CD4-positive, CD25-positive, alpha-beta regulatory T cell (primary cell): ENCODE measurements around the gene FNIP1. TPM values are rescaled to one million over a fixed set of nuclear protein-coding genes. Genes with fewer than 3 reads are reported as not detected.

Source experiments
- ATAC-seq, 2 donors: fragments of 150-1000 bp; cut with Tn5 transposase; one replicate each; pipeline ENCODE4 v1.10.0; 2021; ENCODE audit warnings: low read depth in 2 of 2, moderate number of reproducible peaks in 2 of 2, moderate library complexity in 1 of 2
- DNase-seq, 3 donors: peaks; one replicate each; pipeline versions ENCODE4 v3.0.0 to v3.0.0-alpha.2; 2012 to 2022; ENCODE audit warnings: mixed read lengths in 1 of 3
- H3K27ac ChIP-seq: one replicate; pipeline ENCODE4 v1.7.0; 2013; ENCODE audit warnings: mild to moderate bottlenecking, low read length; ENCODE audit not compliant: insufficient read depth, poor library complexity, severe bottlenecking
- H3K27me3 ChIP-seq: one replicate; pipeline ENCODE4 v1.7.0; 2013; ENCODE audit warnings: low read length; ENCODE audit not compliant: control insufficient read depth, insufficient read depth
- H3K36me3 ChIP-seq: one replicate; pipeline ENCODE4 v1.7.0; 2013; ENCODE audit warnings: mild to moderate bottlenecking, low read length, moderate library complexity; ENCODE audit not compliant: control insufficient read depth, insufficient read depth
- H3K4me1 ChIP-seq: 2 replicates; pipeline ENCODE4 v1.7.0; 2013; ENCODE audit warnings: mild to moderate bottlenecking, low read length; ENCODE audit not compliant: insufficient read depth, control insufficient read depth, poor library complexity, severe bottlenecking
- H3K4me3 ChIP-seq: one replicate; pipeline ENCODE4 v1.7.0; 2013; ENCODE audit warnings: low read depth, mild to moderate bottlenecking, low read length, moderate library complexity
- H3K9me3 ChIP-seq, 2 experiments: 1 replicate in 1 of 2; 2 replicates in 1 of 2; pipeline ENCODE4 v1.7.0; 2013; ENCODE audit warnings: low read length in 2 of 2, mild to moderate bottlenecking in 1 of 2, moderate library complexity in 1 of 2; ENCODE audit not compliant: control insufficient read depth in 2 of 2
- H3K27ac Mint-ChIP-seq, 3 donors: one replicate each; pipeline ENCODE4 v1.8.0; 2020 to 2022; ENCODE audit warnings: mild to moderate bottlenecking in 3 of 3, mixed read lengths in 3 of 3, moderate library complexity in 2 of 3
- H3K27me3 Mint-ChIP-seq: one replicate; pipeline ENCODE4 v1.8.0; 2022; ENCODE audit warnings: mild to moderate bottlenecking, mixed read lengths
- H3K36me3 Mint-ChIP-seq: one replicate; pipeline ENCODE4 v1.8.0; 2020; ENCODE audit warnings: mixed read lengths
- H3K4me1 Mint-ChIP-seq, 4 donors: one replicate each; pipeline ENCODE4 v1.8.0; 2020 to 2022; ENCODE audit warnings: mixed read lengths in 4 of 4, mild to moderate bottlenecking in 1 of 4
- H3K4me3 Mint-ChIP-seq, 4 donors: one replicate each; pipeline ENCODE4 v1.8.0; 2020 to 2022; ENCODE audit warnings: mild to moderate bottlenecking in 4 of 4, mixed read lengths in 4 of 4, moderate library complexity in 3 of 4
- H3K9me3 Mint-ChIP-seq, 7 donors: one replicate each; pipeline ENCODE4 v1.8.0; 2020 to 2022; ENCODE audit warnings: mixed read lengths in 7 of 7, mild to moderate bottlenecking in 3 of 7, moderate library complexity in 2 of 7
- polyA plus RNA-seq, 4 donors: library from polyadenylated mRNA; unstranded; fragments of 300-500 nt; fragmentation: Illumina TruSeq; gene quantifications; one replicate each; pipeline ENCODE4 v1.2.3, GENCODE V29; 2021
- total RNA-seq: library from RNA; stranded (reverse); gene quantifications from one replicate; pipeline ENCODE4 v1.2.3, GENCODE V29; 2022

FNIP1 gene
- total and polyA plus RNA-seq, 5 donors from 2014 or later: 10.0 to 33.2 (median 14.1) TPM

GRCh38 chr5:131664929-131665328 lies 131.9 kb downstream of the FNIP1 start:
- H3K9me3 ChIP-seq: peaks cover 0 to 9% of the 10 kb centered on the region in 2 experiments
- H3K36me3 ChIP-seq: peaks cover 24% of the 10 kb centered on the region
- no peaks in the 10 kb centered on the region for H3K4me1 ChIP-seq
- ATAC-seq: no peak
- no peaks in the 10 kb centered on the region for H3K27me3 ChIP-seq
- H3K27me3 Mint-ChIP-seq: no peaks in the 10 kb centered on the region
- peaks cover 0 to 4% (median 4%) of the 10 kb centered on the region in 4 donors for H3K4me1 Mint-ChIP-seq
- no peak for DNase-seq
- peaks cover 0 to 6% (median 0%) of the 10 kb centered on the region in 7 donors for H3K9me3 Mint-ChIP-seq
- H3K27ac Mint-ChIP-seq: no peak overlapping the region
- no peak overlapping the region for H3K4me3 Mint-ChIP-seq
- no peak overlapping the region for H3K27ac ChIP-seq
- no peak overlapping the region for H3K4me3 ChIP-seq
- H3K36me3 Mint-ChIP-seq: peaks cover 48% of the 10 kb centered on the region

- DNase-seq (no peak), ATAC-seq (no peak)
- Histone ChIP-seq H3K9me3 (peaks cover 0 to 9% of the 10 kb centered on the region in 2 experiments), H3K27ac (no peak overlapping the region), H3K27me3 (no peaks in the 10 kb centered on the region), H3K4me3 (no peak overlapping the region), H3K36me3 (peaks cover 29% of the 10 kb centered on the region), H3K4me1 (no peaks in the 10 kb centered on the region)
- no peaks in the 10 kb centered on the region for H3K27me3 Mint-ChIP-seq
- H3K4me1 Mint-ChIP-seq: peaks cover 0 to 8% (median 3%) of the 10 kb centered on the region in 4 donors
- H3K36me3 Mint-ChIP-seq: peaks cover 49% of the 10 kb centered on the region
- H3K9me3 Mint-ChIP-seq: peaks cover 0 to 7% (median 0%) of the 10 kb centered on the region in 7 donors
- H3K4me3 Mint-ChIP-seq: no peak overlapping the region
- H3K27ac Mint-ChIP-seq: peak overlapping the region in 1 of 3 donors; percentile 18
Measured at GRCh38 chr5:131661933-131662332, 134.9 kb downstream of the FNIP1 start.

DNA sequence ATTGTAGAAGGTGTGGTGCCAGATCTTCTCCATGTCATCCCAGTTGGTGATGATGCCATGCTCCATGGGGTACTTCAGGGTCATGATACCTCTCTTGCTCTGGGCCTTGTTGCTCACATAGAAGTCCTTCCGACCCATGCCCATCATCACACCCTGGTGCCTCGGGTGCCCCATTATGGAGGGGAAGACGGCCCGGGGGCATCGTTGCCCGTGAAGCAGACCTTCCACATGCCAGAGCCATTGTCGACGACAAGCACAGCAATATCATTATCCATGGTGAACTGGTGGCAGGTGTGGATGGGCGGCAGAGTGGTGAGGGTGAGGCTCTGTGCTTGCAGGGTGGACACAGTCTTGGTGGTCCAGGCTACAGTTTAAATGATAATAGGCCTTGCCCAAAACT lies 137.0 kb downstream of the FNIP1 start:
- peaks cover 29% of the 10 kb centered on the region for H3K36me3 ChIP-seq
- Mint-ChIP-seq H3K4me1 (peaks cover 6 to 11% (median 7%) of the 10 kb centered on the region in 4 donors), H3K27me3 (no peaks in the 10 kb centered on the region), H3K36me3 (peaks cover 46% of the 10 kb centered on the region), H3K9me3 (peaks cover 0 to 7% (median 0%) of the 10 kb centered on the region in 7 donors), H3K27ac (no peak overlapping the region), H3K4me3 (peak overlapping the region in 1 of 4 donors; percentile 12)
- peaks cover 0 to 9% of the 10 kb centered on the region in 2 experiments for H3K9me3 ChIP-seq
- no peak overlapping the region for H3K27ac ChIP-seq
- no peaks in the 10 kb centered on the region for H3K4me1 ChIP-seq
- no peak overlapping the region for H3K4me3 ChIP-seq
- no peak for ATAC-seq
- no peak for DNase-seq
- H3K27me3 ChIP-seq: no peaks in the 10 kb centered on the region

DNA sequence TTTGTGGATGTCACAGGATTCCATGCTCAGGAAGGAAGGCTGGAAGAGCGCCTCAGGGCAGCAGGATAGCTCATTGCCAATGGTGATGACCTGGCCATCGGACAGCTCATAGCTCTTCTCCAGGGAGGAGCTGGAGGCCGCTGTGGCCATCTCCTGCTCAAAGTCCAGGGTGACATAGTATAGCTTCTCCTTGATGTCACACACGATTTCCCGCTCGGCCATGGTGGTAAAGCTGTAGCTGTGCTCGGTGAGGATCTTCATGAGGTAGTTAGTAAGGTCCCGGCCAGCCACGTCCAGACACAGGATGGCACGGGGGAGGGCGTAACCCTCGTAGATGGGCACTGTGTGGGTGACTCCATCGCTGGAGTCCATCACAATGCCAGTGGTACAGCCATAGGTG lies 137.5 kb downstream of the FNIP1 start:
- Histone ChIP-seq H3K4me3 (no peak overlapping the region), H3K36me3 (peaks cover 29% of the 10 kb centered on the region), H3K27ac (no peak overlapping the region), H3K9me3 (peaks cover 0 to 9% of the 10 kb centered on the region in 2 experiments), H3K4me1 (no peaks in the 10 kb centered on the region), H3K27me3 (no peaks in the 10 kb centered on the region)
- ATAC-seq: no peak
- H3K4me3 Mint-ChIP-seq: no peak overlapping the region
- no peak for DNase-seq
- peaks cover 6 to 15% (median 9%) of the 10 kb centered on the region in 4 donors for H3K4me1 Mint-ChIP-seq
- H3K36me3 Mint-ChIP-seq: peaks cover 49% of the 10 kb centered on the region
- H3K9me3 Mint-ChIP-seq: peaks cover 0 to 7% (median 0%) of the 10 kb centered on the region in 7 donors
- no peak overlapping the region for H3K27ac Mint-ChIP-seq
- no peaks in the 10 kb centered on the region for H3K27me3 Mint-ChIP-seq

DNA sequence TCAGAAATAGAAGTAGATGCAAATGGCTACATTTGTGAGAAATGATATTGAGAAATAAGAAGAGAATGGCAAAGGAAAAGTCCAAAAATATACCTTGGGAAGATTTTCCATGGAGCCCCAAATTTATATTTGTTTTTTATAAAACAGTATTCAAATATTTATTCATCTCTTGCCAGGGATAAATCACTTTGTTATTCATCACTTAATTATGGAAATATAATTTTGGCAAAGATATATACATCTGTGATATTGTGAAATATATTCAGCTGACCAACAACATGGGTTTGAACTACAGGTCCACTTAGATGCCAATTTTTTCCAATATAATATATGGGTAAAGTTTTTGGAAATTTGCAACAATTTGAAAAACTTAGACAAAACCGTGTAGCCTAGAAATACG lies 142.0 kb downstream of the FNIP1 start:
- no peaks in the 10 kb centered on the region for H3K27me3 ChIP-seq
- Mint-ChIP-seq H3K36me3 (peaks cover 45% of the 10 kb centered on the region), H3K27ac (no peak overlapping the region), H3K4me1 (peaks cover 6 to 18% (median 13%) of the 10 kb centered on the region in 4 donors), H3K4me3 (no peak overlapping the region), H3K27me3 (no peaks in the 10 kb centered on the region), H3K9me3 (peaks cover 0 to 1% (median 0%) of the 10 kb centered on the region in 7 donors)
- H3K36me3 ChIP-seq: peaks cover 33% of the 10 kb centered on the region
- no peaks in the 10 kb centered on the region for H3K4me1 ChIP-seq
- DNase-seq (no peak), ATAC-seq (no peak)
- H3K27ac ChIP-seq: no peak overlapping the region
- H3K9me3 ChIP-seq: no peaks in the 10 kb centered on the region
- no peak overlapping the region for H3K4me3 ChIP-seq

DNA sequence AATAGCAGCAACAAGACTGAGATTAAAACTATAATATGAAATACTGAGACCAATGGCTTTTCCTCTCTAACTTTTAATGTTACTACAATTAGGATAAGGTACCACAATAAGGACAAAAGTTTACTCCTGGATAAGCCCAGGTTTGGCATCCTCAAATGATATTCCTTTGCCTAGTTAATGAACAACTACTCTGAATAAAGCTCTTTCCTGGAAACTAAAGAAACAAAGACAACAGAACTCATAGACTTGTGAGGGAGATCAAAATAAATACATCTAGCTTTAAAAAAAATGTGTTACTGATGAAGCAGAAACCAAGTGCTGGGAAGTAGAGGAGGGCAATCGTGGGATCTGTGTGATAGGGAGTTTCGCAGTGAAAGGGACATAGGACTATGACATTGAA lies 142.5 kb downstream of the FNIP1 start:
- no peak for ATAC-seq
- H3K36me3 ChIP-seq: peaks cover 28% of the 10 kb centered on the region
- peaks cover 43% of the 10 kb centered on the region for H3K36me3 Mint-ChIP-seq
- H3K27ac ChIP-seq: no peak overlapping the region
- no peaks in the 10 kb centered on the region for H3K4me1 ChIP-seq
- H3K27me3 Mint-ChIP-seq: no peaks in the 10 kb centered on the region
- DNase-seq: no peak
- H3K4me1 Mint-ChIP-seq: peaks cover 6 to 18% (median 13%) of the 10 kb centered on the region in 4 donors
- peaks cover 0 to 1% (median 0%) of the 10 kb centered on the region in 7 donors for H3K9me3 Mint-ChIP-seq
- no peak overlapping the region for H3K4me3 ChIP-seq
- H3K27me3 ChIP-seq: no peaks in the 10 kb centered on the region
- no peaks in the 10 kb centered on the region for H3K9me3 ChIP-seq
- H3K27ac Mint-ChIP-seq: no peak overlapping the region
- no peak overlapping the region for H3K4me3 Mint-ChIP-seq

- no peaks in the 10 kb centered on the region for H3K4me1 ChIP-seq
- no peaks in the 10 kb centered on the region for H3K27me3 Mint-ChIP-seq
- peaks cover 0 to 1% (median 0%) of the 10 kb centered on the region in 7 donors for H3K9me3 Mint-ChIP-seq
- H3K27me3 ChIP-seq: no peaks in the 10 kb centered on the region
- peaks cover 0 to 7% (median 6%) of the 10 kb centered on the region in 4 donors for H3K4me1 Mint-ChIP-seq
- peaks cover 40% of the 10 kb centered on the region for H3K36me3 ChIP-seq
- ATAC-seq (no peak), DNase-seq (no peak)
- no peaks in the 10 kb centered on the region for H3K9me3 ChIP-seq
- peaks cover 51% of the 10 kb centered on the region for H3K36me3 Mint-ChIP-seq
- H3K27ac ChIP-seq: no peak overlapping the region
- no peak overlapping the region for H3K27ac Mint-ChIP-seq
- no peak overlapping the region for H3K4me3 ChIP-seq
- H3K4me3 Mint-ChIP-seq: no peak overlapping the region
Measured at GRCh38 chr5:131649161-131649560, 147.7 kb downstream of the FNIP1 start.

DNA sequence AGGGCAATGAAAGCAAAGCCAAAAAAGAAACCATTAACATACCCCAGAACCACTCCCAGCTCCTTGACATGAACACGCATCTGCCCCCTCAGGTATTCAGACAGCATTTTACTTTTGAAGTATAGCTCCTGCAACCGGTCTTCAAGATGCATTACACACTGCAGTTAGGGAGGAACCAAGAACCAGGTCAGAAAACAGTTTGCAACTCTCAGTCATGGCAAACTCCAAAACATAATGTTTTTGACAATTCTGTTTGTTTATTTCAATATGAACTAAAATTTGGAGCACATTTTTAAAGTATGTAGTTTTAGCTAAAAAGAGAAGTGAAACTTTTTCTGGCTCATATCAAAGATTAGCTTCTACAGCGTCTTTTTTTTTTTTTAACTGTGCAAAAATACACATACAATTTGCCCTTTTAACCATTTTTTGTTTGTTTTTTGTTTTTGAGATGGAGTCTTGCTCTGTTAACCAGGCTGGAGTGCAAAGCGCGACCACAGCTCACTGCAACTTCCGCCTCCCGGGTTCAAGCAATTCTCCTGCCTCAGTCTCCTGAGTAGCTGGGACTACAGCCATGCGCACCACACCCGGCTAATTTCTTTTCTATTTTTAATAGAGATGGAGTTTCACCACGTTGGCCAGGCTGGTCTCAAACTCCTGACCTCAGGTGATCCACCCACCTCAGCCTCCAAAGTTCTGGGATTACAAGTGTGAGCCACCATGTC lies 149.6 kb downstream of the FNIP1 start:
- DNase-seq (no peak), ATAC-seq (no peak)
- Mint-ChIP-seq H3K9me3 (peaks cover 0 to 1% (median 0%) of the 10 kb centered on the region in 7 donors), H3K4me1 (peaks cover 0 to 7% (median 5%) of the 10 kb centered on the region in 4 donors), H3K4me3 (no peak overlapping the region), H3K36me3 (peaks cover 45% of the 10 kb centered on the region), H3K27me3 (no peaks in the 10 kb centered on the region), H3K27ac (no peak overlapping the region)
- H3K9me3 ChIP-seq: no peaks in the 10 kb centered on the region
- H3K4me1 ChIP-seq: no peaks in the 10 kb centered on the region
- no peak overlapping the region for H3K4me3 ChIP-seq
- H3K27ac ChIP-seq: no peak overlapping the region
- H3K36me3 ChIP-seq: peaks cover 39% of the 10 kb centered on the region
- no peaks in the 10 kb centered on the region for H3K27me3 ChIP-seq
